ENCODE results near the gene HSPBAP1.

Gene HSPBAP1, protein sequence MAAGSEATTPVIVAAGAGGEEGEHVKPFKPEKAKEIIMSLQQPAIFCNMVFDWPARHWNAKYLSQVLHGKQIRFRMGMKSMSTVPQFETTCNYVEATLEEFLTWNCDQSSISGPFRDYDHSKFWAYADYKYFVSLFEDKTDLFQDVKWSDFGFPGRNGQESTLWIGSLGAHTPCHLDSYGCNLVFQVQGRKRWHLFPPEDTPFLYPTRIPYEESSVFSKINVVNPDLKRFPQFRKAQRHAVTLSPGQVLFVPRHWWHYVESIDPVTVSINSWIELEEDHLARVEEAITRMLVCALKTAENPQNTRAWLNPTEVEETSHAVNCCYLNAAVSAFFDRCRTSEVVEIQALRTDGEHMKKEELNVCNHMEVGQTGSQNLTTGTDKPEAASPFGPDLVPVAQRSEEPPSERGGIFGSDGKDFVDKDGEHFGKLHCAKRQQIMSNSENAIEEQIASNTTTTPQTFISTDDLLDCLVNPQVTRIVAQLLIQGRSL

GRCh38 chr3:122793568-122794416 is at the start of gene HSPBAP1:
HSPBAP1 (minus strand) TSS chr3:122793831; CDS start chr3:122793680, 151 bp downstream.
- peak; percentile 93 for DNase-seq

DNA sequence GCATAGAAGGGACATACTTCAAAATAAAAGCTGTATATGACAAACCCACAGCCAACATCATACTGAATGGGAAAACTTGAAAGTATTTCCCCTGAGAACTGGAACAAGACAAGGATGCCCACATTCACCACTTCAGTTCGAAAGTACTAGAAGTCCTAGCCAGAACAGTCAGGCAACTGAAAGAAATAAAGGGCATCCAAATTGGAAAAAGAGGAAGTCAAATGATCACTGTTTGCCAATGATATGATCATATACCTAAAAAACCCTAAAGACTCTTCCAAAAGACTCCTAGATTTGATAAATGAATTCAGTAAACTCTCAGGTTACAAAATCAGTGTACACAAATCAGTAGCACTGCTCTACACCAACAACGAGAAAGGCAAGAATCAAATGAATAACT is 42.0 kb upstream of the HSPBAP1 start:
- no peak for DNase-seq

DNA sequence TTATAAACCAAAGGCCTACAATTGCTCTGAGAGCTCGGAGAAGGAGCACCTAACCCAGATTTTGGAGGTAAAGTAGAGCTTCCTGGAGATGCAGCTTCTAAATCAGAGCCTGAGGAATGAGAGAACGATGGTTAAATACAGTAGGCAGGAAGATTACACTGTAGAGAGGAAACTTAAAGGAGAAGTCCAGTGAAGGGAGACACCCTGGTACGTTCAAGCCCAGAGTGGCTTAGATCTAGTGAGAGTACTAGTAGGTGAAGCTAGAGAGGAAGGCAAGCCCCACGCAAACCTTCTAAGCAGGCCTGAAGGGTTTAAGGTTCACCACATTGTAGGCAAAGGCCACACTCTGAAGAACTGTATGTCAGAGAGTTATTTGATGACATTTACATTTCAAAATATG is 34.6 kb upstream of the HSPBAP1 start:
- no peak for DNase-seq

- DNase-seq, result no peak
Measured at GRCh38 chr3:122826278-122826677, 32.6 kb upstream of the HSPBAP1 start.

DNA sequence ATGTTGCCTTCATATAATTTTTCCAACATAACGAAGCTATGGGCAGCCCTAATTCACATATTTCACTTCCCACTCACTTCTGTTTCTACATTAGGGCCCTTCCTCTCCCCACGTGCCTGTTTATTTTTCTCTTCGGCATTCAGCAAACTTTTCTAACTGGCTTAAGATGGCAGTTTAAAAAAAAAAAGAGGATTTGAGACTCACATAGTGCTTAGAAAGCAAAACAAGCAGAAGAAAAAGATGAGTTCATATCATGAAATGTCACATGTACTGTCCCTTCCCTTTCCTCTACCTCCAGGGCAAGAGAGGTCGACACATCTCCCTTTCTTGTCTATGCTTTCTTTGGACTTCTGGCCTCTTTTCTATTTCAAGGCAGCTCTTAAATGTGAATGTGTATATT is 31.8 kb upstream of the HSPBAP1 start:
- no peak for DNase-seq

DNA sequence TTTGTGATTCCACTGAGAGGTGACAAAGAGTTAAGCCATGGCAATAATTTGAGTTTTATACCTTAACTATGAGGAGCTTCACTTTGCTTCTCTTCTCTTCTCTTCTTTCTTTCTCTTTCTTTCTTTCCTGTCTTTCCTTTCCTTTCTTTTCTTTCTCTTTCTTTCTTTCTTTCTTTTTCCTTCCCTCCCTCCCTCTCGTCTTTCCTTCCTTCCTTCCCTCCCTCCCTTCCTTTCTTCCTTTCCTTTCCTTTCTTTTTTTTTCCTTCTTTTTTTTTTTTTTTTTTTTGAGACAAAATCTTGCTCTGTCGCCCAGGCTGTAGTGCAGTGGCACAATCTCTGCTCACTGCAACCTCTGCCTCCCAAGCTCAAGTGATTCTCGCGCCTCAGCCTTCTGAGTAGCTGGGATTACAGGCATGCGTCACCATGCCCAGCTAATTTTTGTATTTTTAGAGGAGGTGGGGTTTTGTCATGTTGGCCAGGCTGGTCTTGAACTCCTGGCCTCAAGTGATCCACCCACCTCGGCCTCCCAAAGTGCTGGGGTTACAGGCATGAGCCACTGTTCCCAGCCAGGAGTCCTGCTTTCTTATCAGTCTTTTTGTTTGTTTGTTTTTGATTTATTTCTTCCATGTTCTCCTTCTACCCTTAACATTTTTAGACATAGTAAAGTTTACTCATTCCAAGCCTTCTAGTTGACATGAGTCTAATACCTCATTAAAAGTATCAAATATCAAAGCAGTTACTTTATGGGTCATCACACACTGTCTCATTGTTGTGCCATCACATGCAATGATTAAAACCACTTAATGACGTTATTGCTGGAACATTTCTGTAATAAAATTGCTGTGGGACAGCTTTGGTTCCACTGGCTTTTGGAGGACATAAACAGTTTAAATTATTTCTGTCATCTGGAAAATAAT is 31.1 kb upstream of the HSPBAP1 start:
- DNase-seq, result no peak

DNA sequence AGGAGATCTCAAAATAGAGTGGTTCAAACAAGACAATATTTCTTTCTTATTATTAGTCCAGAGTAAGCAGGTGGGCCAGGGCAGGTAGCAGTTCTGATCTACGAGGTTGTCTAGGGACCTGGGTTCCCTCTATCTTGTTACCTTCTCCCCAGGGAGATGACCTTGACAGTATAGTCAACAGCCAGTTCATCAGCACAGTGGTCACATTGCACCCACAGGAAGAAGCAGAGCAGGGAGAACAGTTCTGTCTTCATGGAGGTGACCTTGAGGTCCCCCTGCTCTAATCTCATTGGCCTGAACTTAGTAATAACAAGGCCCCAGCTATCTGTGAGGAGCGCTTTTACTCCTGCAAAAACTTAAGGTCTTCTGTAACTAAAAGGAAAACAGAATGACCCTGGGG is 23.0 kb upstream of the HSPBAP1 start:
- DNase-seq, result no peak

- no peak for DNase-seq
Measured at GRCh38 chr3:122810734-122811133, 17.1 kb upstream of the HSPBAP1 start.

DNA sequence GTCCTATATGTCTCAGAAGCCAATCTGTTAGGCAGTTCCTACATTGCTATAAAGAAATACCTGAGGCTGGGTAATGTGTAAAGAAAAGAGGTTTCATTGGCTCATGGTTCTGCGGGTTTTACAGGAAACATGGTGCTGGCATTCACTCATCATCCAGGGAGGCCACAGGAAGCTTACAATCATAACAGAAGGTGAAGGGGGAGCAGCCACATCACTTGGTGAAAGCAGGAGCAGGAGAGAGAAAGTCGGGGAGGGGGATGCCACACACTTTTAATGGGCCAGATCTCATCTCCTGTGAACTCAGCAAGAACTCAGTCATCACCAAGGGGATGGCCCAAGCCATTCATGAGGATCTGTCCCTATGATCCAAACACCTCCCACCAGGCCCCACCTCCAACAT is 10.3 kb upstream of the HSPBAP1 start:
- no peak for DNase-seq

- DNase-seq, result no peak
Measured at GRCh38 chr3:122802323-122802722, 8.7 kb upstream of the HSPBAP1 start.

DNA sequence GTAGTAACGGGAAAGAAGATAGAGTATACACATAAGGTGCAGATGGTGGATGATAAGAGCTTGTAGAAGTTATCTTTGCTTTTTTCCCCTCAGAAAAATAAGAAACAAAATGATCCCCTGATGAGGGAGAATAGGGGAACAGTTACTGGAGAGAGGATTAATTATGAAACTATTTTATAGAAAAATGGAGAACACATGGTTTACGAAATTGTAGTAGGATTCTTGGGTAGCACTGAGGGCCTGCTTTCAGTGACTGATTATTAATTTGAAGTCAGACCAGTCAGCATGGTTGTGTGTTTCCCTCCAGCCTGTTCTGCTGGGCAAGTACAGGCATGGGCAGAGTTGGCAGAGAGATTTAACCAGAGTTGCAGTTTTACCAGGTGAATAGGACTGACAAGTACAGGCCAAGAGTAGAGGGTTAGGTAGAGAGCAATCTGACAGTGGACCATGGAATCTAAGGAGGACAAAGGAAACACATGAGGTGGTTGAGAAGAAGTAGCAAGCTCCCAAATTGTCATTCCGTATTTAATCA is 7.1 kb upstream of the HSPBAP1 start:
- no peak for DNase-seq

DNA sequence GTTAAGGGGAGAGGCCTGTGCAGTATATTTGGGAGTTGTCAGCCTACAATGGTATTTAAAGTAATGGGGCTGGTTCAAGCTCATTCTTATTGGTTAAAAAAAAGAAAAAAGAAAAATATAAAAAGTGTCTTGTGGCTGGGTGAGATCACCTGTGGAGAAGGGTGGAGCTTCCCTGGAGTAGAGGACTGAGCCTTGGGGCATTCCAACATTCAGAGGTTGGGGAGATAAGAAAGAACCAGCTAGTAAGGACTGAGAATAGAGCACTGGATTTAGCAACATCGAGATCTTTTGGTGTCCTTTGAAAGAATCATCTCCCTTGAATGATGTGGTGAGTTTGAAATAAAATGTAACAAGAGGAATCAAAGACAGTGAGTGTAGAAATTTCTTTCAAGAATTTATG is 6.4 kb upstream of the HSPBAP1 start:
- DNase-seq, result no peak

DNA sequence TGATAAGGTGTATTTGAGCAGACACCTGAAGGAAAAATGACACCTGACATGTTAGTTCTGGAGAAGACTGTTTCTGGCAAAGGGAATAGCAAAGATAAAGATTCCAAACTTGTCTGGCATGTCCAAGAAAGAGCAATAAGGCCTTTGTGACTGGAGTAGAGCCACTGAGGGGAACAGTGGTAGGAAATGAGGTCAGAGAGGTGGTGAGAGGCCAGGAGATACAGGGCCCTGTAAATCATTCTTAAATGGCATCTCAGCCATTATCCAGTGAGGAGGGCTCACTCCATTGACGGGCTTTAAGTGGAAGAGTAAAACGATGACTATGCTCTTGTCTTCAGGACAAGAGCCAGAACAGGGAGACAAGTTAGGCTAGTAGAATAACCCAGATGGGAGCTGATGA is 5.7 kb upstream of the HSPBAP1 start:
- no peak for DNase-seq

DNA sequence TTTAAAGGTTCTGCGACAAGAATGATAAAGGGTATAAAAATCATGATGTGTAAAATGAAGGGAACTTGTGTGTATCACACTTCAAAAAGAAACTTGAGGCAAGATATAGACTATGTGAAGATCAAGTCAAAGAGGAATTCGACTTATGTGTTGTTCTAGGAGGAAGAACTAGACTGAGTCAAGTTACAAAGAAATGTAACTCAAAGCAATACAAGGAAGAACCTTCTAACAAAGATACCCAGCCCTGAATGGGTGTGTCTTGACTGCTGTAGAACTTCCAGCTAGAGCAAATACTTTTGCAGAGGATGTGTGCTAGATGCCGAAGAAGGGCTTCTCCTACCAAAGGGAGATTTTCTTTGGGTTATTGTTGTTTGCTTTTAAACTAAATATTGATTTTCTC is 3.7 kb upstream of the HSPBAP1 start:
- DNase-seq, result no peak

DNA sequence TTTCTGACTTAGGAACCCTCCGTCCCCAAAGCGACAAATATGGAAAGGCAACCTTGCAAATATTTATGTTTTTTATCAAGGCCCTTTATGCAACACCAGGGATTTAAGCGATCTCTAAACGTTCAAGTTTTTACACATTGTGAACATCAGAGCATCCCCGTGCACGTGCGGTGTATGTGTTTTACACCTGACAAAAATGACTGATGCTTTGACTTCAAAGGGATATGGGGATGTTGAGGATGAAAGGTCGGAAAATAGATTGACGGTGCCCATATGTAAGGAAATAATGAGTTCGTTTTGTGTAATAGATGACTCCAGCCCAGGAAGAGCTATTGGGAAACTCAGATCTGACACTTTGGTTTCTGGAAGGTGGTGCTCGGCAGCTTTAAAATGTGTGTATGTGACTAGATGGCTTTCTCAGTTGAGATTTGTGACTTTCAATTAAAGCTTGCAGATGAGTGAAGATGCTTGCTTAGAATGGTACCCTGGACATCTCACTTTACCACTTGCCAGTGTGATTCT is 2.1 kb upstream of the HSPBAP1 start:
- DNase-seq, result no peak

- DNase-seq, result peak; percentile 86
Measured at GRCh38 chr3:122794779-122795673, 1.4 kb upstream of the HSPBAP1 start, which contains the start of gene SLC49A4. SLC49A4 (plus strand) TSS chr3:122795069; CDS start chr3:122795193, 124 bp downstream.

DNA sequence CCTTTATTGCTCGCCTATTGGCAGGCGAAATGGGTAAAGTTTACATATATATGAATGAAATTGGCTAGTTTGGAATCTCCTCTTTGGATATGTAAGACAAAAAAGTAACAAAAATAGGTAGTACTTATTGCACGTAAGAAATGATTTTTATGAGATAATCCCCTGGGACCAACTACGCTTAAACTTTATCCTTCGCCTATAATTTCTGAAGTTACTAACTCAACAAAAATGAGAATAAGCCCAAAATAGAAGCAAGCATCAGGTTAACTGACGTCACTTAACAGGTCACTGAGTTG is 800 bp upstream of the HSPBAP1 start:
- no peak for DNase-seq

GRCh38 chr3:122789585-122790273 is 3.9 kb downstream of the HSPBAP1 start:
- no peak for DNase-seq

DNA sequence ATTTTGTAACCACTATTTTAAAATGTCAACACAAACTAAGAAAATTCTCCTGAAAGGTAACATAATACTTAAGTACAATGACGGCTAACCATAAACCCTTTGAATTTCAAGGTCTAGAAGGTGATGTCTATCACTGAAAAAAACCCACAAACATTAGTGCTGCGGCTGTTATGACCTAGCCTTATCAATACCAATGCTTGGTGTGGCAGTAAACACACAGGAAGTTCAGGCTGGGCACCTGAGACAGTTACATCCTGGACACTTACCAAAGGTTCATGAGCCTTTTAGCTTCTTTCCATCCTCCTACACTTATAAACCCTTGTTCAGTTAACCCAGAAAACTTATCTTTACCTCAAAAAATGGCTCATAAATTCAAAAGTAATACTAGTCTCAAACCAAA is 5.8 kb downstream of the HSPBAP1 start:
- DNase-seq, result no peak

DNA sequence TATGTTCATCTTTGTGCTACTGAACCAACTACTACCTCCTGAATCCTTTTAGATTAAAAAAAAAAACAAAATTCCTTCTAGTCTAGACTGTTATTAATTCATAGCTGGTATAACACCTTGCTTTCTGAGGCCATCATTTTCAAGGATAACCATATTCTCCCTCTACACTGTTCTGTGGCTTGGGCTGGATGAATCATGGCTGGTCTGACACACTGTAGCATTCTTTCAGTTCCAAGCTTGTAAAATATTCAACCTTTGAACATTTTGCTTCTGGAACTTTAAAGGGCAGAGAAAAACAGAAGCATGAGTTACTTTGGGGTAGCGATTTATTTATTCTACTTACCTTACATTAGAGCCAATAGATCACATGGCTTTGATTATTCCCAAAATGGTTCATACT is 7.6 kb downstream of the HSPBAP1 start:
- no peak for DNase-seq

- DNase-seq, result no peak
Measured at GRCh38 chr3:122785231-122785630, 8.4 kb downstream of the HSPBAP1 start.
